ENCODE measurements around the gene MINDY4. TPM values are rescaled to one million over a fixed set of nuclear protein-coding genes. Genes with fewer than 3 reads are reported as not detected.
A peak's percentile ranks its signal among the peaks of the same experiment; 100 is the strongest.

Gene MINDY4
- total RNA-seq: 1 to 10 TPM; 1.1 to 1.7 (median 1.1) TPM
- total RNA-seq (2013): 0.90 TPM

GRCh38 chr7:30771174-30771879, at the start of gene MINDY4:
Gene MINDY4 (plus strand): TSS chr7:30771417. CDS start chr7:30771494, 77 bp downstream.
- peaks cover 0 to 10% of the 10 kb centered on the region in 2 donors for H3K27me3 Mint-ChIP-seq (ENCODE audit: low read depth in 2 of 2)
- intact Hi-C loops (cut with micrococcal nuclease): no loop called here
- 3% methylated on average over 62 of the region's 62 CpGs for WGBS (ENCODE audit: insufficient coverage)

GRCh38 chr7:30722187-30722586, 49.0 kb upstream of the MINDY4 start:
- H3K36me3 ChIP-seq (ENCODE audit: control insufficient read depth, insufficient read depth, low read length): no peaks in the 10 kb centered on the region
- Mint-ChIP-seq H3K36me3 (peaks cover 20% of the 10 kb centered on the region), H3K27me3 (ENCODE audit: low read depth in 2 of 2) (no peaks in the 10 kb centered on the region), H3K27ac (no peak overlapping the region), H3K4me1 (peaks cover 29 to 38% of the 10 kb centered on the region in 2 donors), H3K4me3 (no peak overlapping the region), H3K9me3 (peaks cover 11 to 18% of the 10 kb centered on the region in 2 donors)
- H3K4me3 ChIP-seq (ENCODE audit: low read length): no peak overlapping the region
- no peaks in the 10 kb centered on the region for H3K27me3 ChIP-seq (ENCODE audit: control insufficient read depth, insufficient read depth, low read length)
- H3K9me3 ChIP-seq (ENCODE audit: control insufficient read depth, insufficient read depth, low read length): peaks cover 14% of the 10 kb centered on the region
- peaks cover 15% of the 10 kb centered on the region for H3K4me1 ChIP-seq (ENCODE audit: control insufficient read depth, insufficient read depth, low read length)
- ATAC-seq (no peak), DNase-seq (no peak)
- no peak overlapping the region for H3K27ac ChIP-seq (ENCODE audit: low read length)
- no peak for TF ChIP-seq CTCF (IDR thresholded peaks at IDR 0.05)
- WGBS (ENCODE audit: insufficient coverage): 83% methylated on average over 1 of the region's 2 CpGs
- intact Hi-C loops (cut with micrococcal nuclease): no loop called here

More at GRCh38 chr7:30771174-30771879, at the start of gene MINDY4:
- Histone ChIP-seq H3K9me3 (ENCODE audit: control insufficient read depth, insufficient read depth, low read length) (no peaks in the 10 kb centered on the region), H3K4me3 (ENCODE audit: low read length) (peak within 1 kb of the TSS; percentile 55), H3K4me1 (ENCODE audit: control insufficient read depth, insufficient read depth, low read length) (peaks cover 9% of the 10 kb centered on the region), H3K36me3 (ENCODE audit: control insufficient read depth, insufficient read depth, low read length) (no peaks in the 10 kb centered on the region), H3K27me3 (ENCODE audit: control insufficient read depth, insufficient read depth, low read length) (no peaks in the 10 kb centered on the region), H3K27ac (ENCODE audit: low read length) (no peak within 1 kb of the TSS)
- DNase-seq (peak; percentile 45 to 80), ATAC-seq (peak; percentile 78 to 95 (median 93))
- Mint-ChIP-seq H3K27ac (peak within 1 kb of the TSS in 1 of 2 donors; percentile 67), H3K36me3 (no peaks in the 10 kb centered on the region), H3K4me1 (peaks cover 0 to 6% of the 10 kb centered on the region in 2 donors), H3K4me3 (peak within 1 kb of the TSS; percentile 87), H3K9me3 (no peaks in the 10 kb centered on the region)
- no peak for TF ChIP-seq CTCF (IDR thresholded peaks at IDR 0.05)

- Histone ChIP-seq H3K4me3 (ENCODE audit: low read length) (no peak overlapping the region), H3K4me1 (ENCODE audit: control insufficient read depth, insufficient read depth, low read length) (peaks cover 20% of the 10 kb centered on the region), H3K36me3 (ENCODE audit: control insufficient read depth, insufficient read depth, low read length) (no peaks in the 10 kb centered on the region), H3K9me3 (ENCODE audit: control insufficient read depth, insufficient read depth, low read length) (peaks cover 14% of the 10 kb centered on the region), H3K27me3 (ENCODE audit: control insufficient read depth, insufficient read depth, low read length) (no peaks in the 10 kb centered on the region), H3K27ac (ENCODE audit: low read length) (no peak overlapping the region)
- Mint-ChIP-seq H3K4me3 (no peak overlapping the region), H3K27ac (no peak overlapping the region), H3K9me3 (peaks cover 9 to 16% of the 10 kb centered on the region in 2 donors), H3K4me1 (peaks cover 34 to 43% of the 10 kb centered on the region in 2 donors), H3K27me3 (ENCODE audit: low read depth in 2 of 2) (no peaks in the 10 kb centered on the region), H3K36me3 (peaks cover 19% of the 10 kb centered on the region)
- intact Hi-C loops (cut with micrococcal nuclease): no loop called here
- no peak for TF ChIP-seq CTCF (IDR thresholded peaks at IDR 0.05)
- no peak for DNase-seq
- ATAC-seq: no peak
These were observed 48.5 kb upstream of the MINDY4 start for GRCh38 chr7:30722671-30723070.

- no peaks in the 10 kb centered on the region for H3K27me3 Mint-ChIP-seq (ENCODE audit: low read depth in 2 of 2)
- WGBS (ENCODE audit: insufficient coverage): 87% methylated on average over 4 of the region's 4 CpGs
- H3K4me1 Mint-ChIP-seq: peaks cover 45 to 54% of the 10 kb centered on the region in 2 donors
- Histone ChIP-seq H3K4me1 (ENCODE audit: control insufficient read depth, insufficient read depth, low read length) (peaks cover 26% of the 10 kb centered on the region), H3K36me3 (ENCODE audit: control insufficient read depth, insufficient read depth, low read length) (no peaks in the 10 kb centered on the region), H3K9me3 (ENCODE audit: control insufficient read depth, insufficient read depth, low read length) (peaks cover 7% of the 10 kb centered on the region), H3K27me3 (ENCODE audit: control insufficient read depth, insufficient read depth, low read length) (no peaks in the 10 kb centered on the region), H3K4me3 (ENCODE audit: low read length) (no peak overlapping the region), H3K27ac (ENCODE audit: low read length) (no peak overlapping the region)
- peaks cover 8% of the 10 kb centered on the region for H3K36me3 Mint-ChIP-seq
- no peak for DNase-seq
- H3K27ac Mint-ChIP-seq: no peak overlapping the region
- intact Hi-C loops (cut with micrococcal nuclease): no loop called here
- peaks cover 5 to 6% of the 10 kb centered on the region in 2 donors for H3K9me3 Mint-ChIP-seq
- H3K4me3 Mint-ChIP-seq: no peak overlapping the region
- no peak for TF ChIP-seq CTCF (IDR thresholded peaks at IDR 0.05)
- ATAC-seq: no peak
These were observed 47.4 kb upstream of the MINDY4 start for GRCh38 chr7:30723776-30724175.
